Embryonic facial prominence (tissue), 1 donor: ENCODE results near the gene ADGRV1.
"Not testable (repeated sequence)": the region's sequence is repeated elsewhere in the genome, so short reads cannot be mapped to it uniquely, and the experiment has no call there.

ENCODE experiments used
- DNase-seq: peaks from one replicate; pipeline ENCODE4 v3.0.0-alpha.2; 2016; ENCODE audit errors: extremely low spot score

Gene ADGRV1

GRCh38 chr5:90944116-90944515 is 385.5 kb downstream of the ADGRV1 start:
- DNase-seq = no peak

- no peak for DNase-seq
These were observed 389.1 kb downstream of the ADGRV1 start for GRCh38 chr5:90947667-90948066.

- DNase-seq = no peak
These were observed 390.4 kb downstream of the ADGRV1 start for GRCh38 chr5:90948969-90949368.

GRCh38 chr5:90949469-90950358 is 391.1 kb downstream of the ADGRV1 start:
- no peak for DNase-seq

- no peak for DNase-seq
These were observed 396.5 kb downstream of the ADGRV1 start for GRCh38 chr5:90955001-90955635.

- DNase-seq = no peak
These were observed 398.0 kb downstream of the ADGRV1 start for GRCh38 chr5:90956511-90957097.

- DNase-seq = no peak
These were observed 399.3 kb downstream of the ADGRV1 start for GRCh38 chr5:90957906-90958305.

- no peak for DNase-seq
These were observed 400.7 kb downstream of the ADGRV1 start for GRCh38 chr5:90959262-90959661.

- DNase-seq = no peak
These were observed 403.9 kb downstream of the ADGRV1 start for GRCh38 chr5:90962481-90962880.

- no peak for DNase-seq
These were observed 406.6 kb downstream of the ADGRV1 start for GRCh38 chr5:90965110-90965685.

- DNase-seq = no peak
These were observed 408.8 kb downstream of the ADGRV1 start for GRCh38 chr5:90967443-90967842.

- no peak for DNase-seq
These were observed 409.3 kb downstream of the ADGRV1 start for GRCh38 chr5:90967851-90968250.

GRCh38 chr5:90968319-90968718 is 409.7 kb downstream of the ADGRV1 start:
- DNase-seq = no peak

GRCh38 chr5:90969945-90970344 is 411.3 kb downstream of the ADGRV1 start:
- not testable (repeated sequence) for DNase-seq

- DNase-seq = no peak
These were observed 422.6 kb downstream of the ADGRV1 start for GRCh38 chr5:90981177-90981576.

- DNase-seq = no peak
These were observed 423.2 kb downstream of the ADGRV1 start for GRCh38 chr5:90981821-90982220.

- no peak for DNase-seq
These were observed 424.0 kb downstream of the ADGRV1 start for GRCh38 chr5:90982576-90982975.

GRCh38 chr5:90983148-90983547 is 424.6 kb downstream of the ADGRV1 start:
- no peak for DNase-seq

- DNase-seq = no peak
These were observed 425.1 kb downstream of the ADGRV1 start for GRCh38 chr5:90983711-90984124.

- no peak for DNase-seq
These were observed 426.7 kb downstream of the ADGRV1 start for GRCh38 chr5:90985341-90985740.

GRCh38 chr5:90987726-90988125 is 429.1 kb downstream of the ADGRV1 start:
- DNase-seq = no peak

GRCh38 chr5:90991201-90991600 is 432.6 kb downstream of the ADGRV1 start:
- no peak for DNase-seq
